WTC11 (cell line): ENCODE data around the gene MBNL1. TPM values are rescaled to one million over a fixed set of nuclear protein-coding genes. Genes with fewer than 3 reads are reported as not detected.

Experiments used
- ATAC-seq: fragments of 200-7000 bp; cut with Tn5 transposase; 2 replicates; pipeline ENCODE4 v1.10.0; 2021; ENCODE audit warnings: mild to moderate bottlenecking, moderate library complexity
- CTCF ChIA-PET: fragments of 300-600 bp; sonication (Branson Sonifier 250); formaldehyde crosslinking; loops from one replicate; lab custom pipeline; 2021; ENCODE audit warnings: antibody characterized with exemption; lab: Charles Lee
- POLR2A ChIA-PET: fragments of 350-600 bp; sonication (Branson Sonifier 250); formaldehyde crosslinking; loops from one replicate; lab custom pipeline; 2021; ENCODE audit warnings: antibody characterized with exemption; lab: Charles Lee
- DNase-seq: peaks from one replicate; pipeline ENCODE4 v3.0.0; 2021; ENCODE audit warnings: low spot score
- H3K27ac Mint-ChIP-seq: 2 replicates; pipeline ENCODE4 v1.8.0; 2021; ENCODE audit warnings: mixed read lengths
- H3K27me3 Mint-ChIP-seq: 2 replicates; pipeline ENCODE4 v1.8.0; 2021; ENCODE audit warnings: low read depth, mild to moderate bottlenecking, moderate library complexity, mixed read lengths
- H3K36me3 Mint-ChIP-seq: 2 replicates; pipeline ENCODE4 v1.8.0; 2021; ENCODE audit warnings: mixed read lengths
- H3K4me1 Mint-ChIP-seq: 2 replicates; pipeline ENCODE4 v1.8.0; 2022; ENCODE audit warnings: mixed read lengths
- H3K4me3 Mint-ChIP-seq: 2 replicates; pipeline ENCODE4 v1.8.0; 2021; ENCODE audit warnings: mild to moderate bottlenecking, moderate library complexity, mixed read lengths
- H3K9me3 Mint-ChIP-seq: 2 replicates; pipeline ENCODE4 v1.8.0; 2021; ENCODE audit warnings: mixed read lengths
- EMX1 ChIP-seq: fragments of 250-450 bp; sonication (Bioruptor Pico); IDR thresholded peaks from 2 replicates; pipeline ENCODE4 v1.8.0; 2021; ENCODE audit warnings: mild to moderate bottlenecking
- ESRRA ChIP-seq: sonication (generic); formaldehyde crosslinking; IDR thresholded peaks from 2 replicates; pipeline ENCODE4 v1.8.1; 2022; ENCODE audit warnings: mild to moderate bottlenecking, missing genetic modification reagents, borderline replicate concordance
- JUN ChIP-seq: sonication (generic); formaldehyde crosslinking; IDR thresholded peaks from 2 replicates; pipeline ENCODE4 v1.8.0; 2023; ENCODE audit warnings: mild to moderate bottlenecking, missing genetic modification reagents
- NR3C1 ChIP-seq: sonication (generic); formaldehyde crosslinking; conservative IDR thresholded peaks from 2 replicates; pipeline ENCODE4 v1.8.1; 2023; ENCODE audit warnings: low read depth, mild to moderate bottlenecking, missing genetic modification reagents
- PRRX2 ChIP-seq: fragments of 250-450 bp; sonication (Bioruptor Pico); IDR thresholded peaks from 2 replicates; pipeline ENCODE4 v1.8.0; 2021; ENCODE audit warnings: mild to moderate bottlenecking
- SOX15 ChIP-seq: fragments of 250-450 bp; sonication (Bioruptor Pico); IDR thresholded peaks from 2 replicates; pipeline ENCODE4 v1.9.0; 2021; ENCODE audit warnings: mild to moderate bottlenecking
- SP1 ChIP-seq: sonication (generic); formaldehyde crosslinking; conservative IDR thresholded peaks from 2 replicates; pipeline ENCODE4 v1.8.1; 2022; ENCODE audit warnings: missing genetic modification reagents
- ZBTB21 ChIP-seq: sonication (generic); formaldehyde crosslinking; IDR thresholded peaks from 2 replicates; pipeline ENCODE4 v1.8.1; 2023; ENCODE audit warnings: mild to moderate bottlenecking, missing genetic modification reagents, borderline replicate concordance
- ZNF138 ChIP-seq: sonication (generic); formaldehyde crosslinking; conservative IDR thresholded peaks from 2 replicates; pipeline ENCODE4 v1.8.1; 2022; ENCODE audit warnings: mild to moderate bottlenecking, moderate library complexity, missing genetic modification reagents
- ZNF423 ChIP-seq: fragments of 250-450 bp; sonication (Bioruptor Pico); IDR thresholded peaks from 2 replicates; pipeline ENCODE4 v2.1.2; 2022; ENCODE audit warnings: mild to moderate bottlenecking, moderate library complexity
- ZNF671 ChIP-seq: fragments of 250-450 bp; sonication (Bioruptor Pico); IDR thresholded peaks from 2 replicates; pipeline ENCODE4 v1.8.0; 2021; ENCODE audit warnings: mild to moderate bottlenecking
- total RNA-seq: library from RNA; stranded (reverse); gene quantifications from 3 replicates; pipeline ENCODE4 v1.2.3, GENCODE V29; 2021
- TF ChIP-seq, protein P1 (sequence below): sonication (generic); formaldehyde crosslinking; IDR thresholded peaks from 2 replicates; pipeline ENCODE4 v1.8.0; 2022; ENCODE audit warnings: mild to moderate bottlenecking, missing genetic modification reagents
- TF ChIP-seq, protein P2 (sequence below): fragments of 250-450 bp; sonication (Bioruptor Pico); IDR thresholded peaks from 2 replicates; pipeline ENCODE4 v2.1.2; 2022; ENCODE audit warnings: mild to moderate bottlenecking, moderate library complexity
- TF ChIP-seq, protein P3 (sequence below): sonication (generic); formaldehyde crosslinking; IDR thresholded peaks from 2 replicates; pipeline ENCODE4 v1.8.0; 2022; ENCODE audit warnings: mild to moderate bottlenecking, missing genetic modification reagents
- TF ChIP-seq, protein P4 (sequence below): sonication (generic); formaldehyde crosslinking; IDR thresholded peaks from 2 replicates; pipeline ENCODE4 v1.8.1; 2023; ENCODE audit warnings: mild to moderate bottlenecking, missing genetic modification reagents
- TF ChIP-seq, protein P5 (sequence below): sonication (generic); formaldehyde crosslinking; IDR thresholded peaks from 2 replicates; pipeline ENCODE4 v1.8.0; 2022; ENCODE audit warnings: mild to moderate bottlenecking, missing genetic modification reagents
- TF ChIP-seq, protein P6 (sequence below): sonication (generic); formaldehyde crosslinking; IDR thresholded peaks from 2 replicates; pipeline ENCODE4 v1.8.1; 2023; ENCODE audit warnings: mild to moderate bottlenecking, missing genetic modification reagents, moderate library complexity

MBNL1 gene
- total RNA-seq, 1 experiment from 2014 or later = 20.4 TPM

DNA sequence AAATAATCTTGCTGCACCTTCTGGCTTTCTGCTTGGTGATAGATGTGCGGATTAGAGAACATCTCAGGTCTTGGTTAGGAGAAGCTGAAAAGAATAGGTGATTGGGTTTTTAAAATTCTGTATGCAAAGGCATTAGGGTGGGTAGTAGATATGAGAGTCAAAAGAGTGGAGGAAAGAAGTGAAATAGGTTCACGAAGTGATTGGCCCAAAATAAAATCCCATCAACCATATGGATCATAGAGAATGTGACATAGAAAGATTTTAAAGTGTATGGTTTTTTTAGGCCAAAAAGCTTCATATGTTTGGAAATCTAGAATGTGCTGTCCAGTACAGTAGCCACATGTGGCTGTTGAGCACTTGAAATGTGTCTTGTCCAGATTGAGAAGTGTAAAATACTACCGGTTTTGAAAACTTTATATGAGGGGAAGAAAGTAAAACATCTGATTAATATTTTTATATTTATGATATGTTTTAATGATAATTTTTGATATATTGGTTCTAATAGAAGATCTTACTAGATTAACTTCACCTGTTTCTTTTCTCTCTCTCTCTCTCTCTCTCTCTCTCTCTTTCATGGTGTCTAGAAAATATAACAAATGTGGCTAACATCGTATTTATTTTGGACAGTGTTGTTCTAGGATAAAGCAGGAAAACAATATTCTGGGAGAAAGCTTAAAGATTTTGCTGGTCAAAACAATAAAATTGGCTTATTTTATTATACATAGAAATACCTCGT lies 2.9 kb downstream of the MBNL1 start:
- Mint-ChIP-seq H3K9me3 (no peaks in the 10 kb centered on the region), H3K27me3 (peaks cover 17% of the 10 kb centered on the region), H3K4me1 (peaks cover 52% of the 10 kb centered on the region), H3K4me3 (no peak overlapping the region), H3K27ac (no peak overlapping the region), H3K36me3 (no peaks in the 10 kb centered on the region)
- CTCF ChIA-PET = interaction anchor here (0.7 kb wide), 1 partner anchor 336 kb away, joined by 3 read pairs; no protein-coding TSS in a partner anchor
- POLR2A ChIA-PET = no interaction called here
- no peak for DNase-seq
- no peak for ATAC-seq
- TF ChIP-seq SP1 (no peak), PRRX2 (CRISPR knock-in tag) (no peak)

DNA sequence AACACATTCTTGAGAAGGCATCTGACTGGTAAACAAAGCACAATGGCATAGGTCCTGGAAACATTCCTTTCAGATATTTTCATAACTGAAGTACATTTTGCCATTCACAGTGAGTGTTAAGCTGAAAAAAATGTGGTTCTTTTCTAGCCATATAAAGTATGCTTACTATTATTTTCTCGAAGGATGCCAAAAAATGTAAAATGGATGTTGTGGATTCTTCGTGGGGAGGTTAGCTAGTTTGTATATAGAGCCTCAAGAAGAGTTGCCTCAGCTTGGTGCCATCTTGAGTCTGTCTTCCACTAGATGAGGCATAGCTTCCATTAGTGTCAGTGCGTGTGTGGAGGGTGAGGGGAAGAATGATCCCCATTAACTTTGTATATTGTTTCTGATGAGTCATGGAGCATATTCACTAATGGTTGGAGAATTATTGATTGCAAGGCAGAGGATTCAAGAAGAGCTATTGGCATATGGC lies 4.1 kb downstream of the MBNL1 start:
- POLR2A ChIA-PET = no interaction called here
- DNase-seq (no peak), ATAC-seq (no peak)
- Mint-ChIP-seq H3K4me1 (peaks cover 44% of the 10 kb centered on the region), H3K27ac (peak overlapping the region; percentile 14; the same call in 1 of the 2 replicates), H3K9me3 (no peaks in the 10 kb centered on the region), H3K27me3 (peaks cover 6% of the 10 kb centered on the region), H3K36me3 (no peaks in the 10 kb centered on the region), H3K4me3 (no peak overlapping the region)
- no peak for TF ChIP-seq ZBTB21
- TF ChIP-seq, protein P1, sequence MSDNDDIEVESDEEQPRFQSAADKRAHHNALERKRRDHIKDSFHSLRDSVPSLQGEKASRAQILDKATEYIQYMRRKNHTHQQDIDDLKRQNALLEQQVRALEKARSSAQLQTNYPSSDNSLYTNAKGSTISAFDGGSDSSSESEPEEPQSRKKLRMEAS (CRISPR knock-in tag) = no peak
- TF ChIP-seq ZNF671 (CRISPR knock-in tag) = no peak
- TF ChIP-seq SOX15 (CRISPR knock-in tag) = no peak
- no peak for TF ChIP-seq ZNF138 (CRISPR knock-in tag)
- no peak for TF ChIP-seq ESRRA (CRISPR knock-in tag)
- no peak for TF ChIP-seq ZNF423 (CRISPR knock-in tag)
- no peak for TF ChIP-seq EMX1 (CRISPR knock-in tag)
- no peak for TF ChIP-seq NR3C1 (CRISPR knock-in tag)
- TF ChIP-seq JUN (CRISPR knock-in tag) = no peak
- TF ChIP-seq, protein P2, sequence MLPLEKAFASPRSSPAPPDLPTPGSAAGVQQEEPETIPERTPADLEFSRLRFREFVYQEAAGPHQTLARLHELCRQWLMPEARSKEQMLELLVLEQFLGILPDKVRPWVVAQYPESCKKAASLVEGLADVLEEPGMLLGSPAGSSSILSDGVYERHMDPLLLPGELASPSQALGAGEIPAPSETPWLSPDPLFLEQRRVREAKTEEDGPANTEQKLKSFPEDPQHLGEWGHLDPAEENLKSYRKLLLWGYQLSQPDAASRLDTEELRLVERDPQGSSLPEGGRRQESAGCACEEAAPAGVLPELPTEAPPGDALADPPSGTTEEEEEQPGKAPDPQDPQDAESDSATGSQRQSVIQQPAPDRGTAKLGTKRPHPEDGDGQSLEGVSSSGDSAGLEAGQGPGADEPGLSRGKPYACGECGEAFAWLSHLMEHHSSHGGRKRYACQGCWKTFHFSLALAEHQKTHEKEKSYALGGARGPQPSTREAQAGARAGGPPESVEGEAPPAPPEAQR (CRISPR knock-in tag) = no peak
- TF ChIP-seq, protein P3, sequence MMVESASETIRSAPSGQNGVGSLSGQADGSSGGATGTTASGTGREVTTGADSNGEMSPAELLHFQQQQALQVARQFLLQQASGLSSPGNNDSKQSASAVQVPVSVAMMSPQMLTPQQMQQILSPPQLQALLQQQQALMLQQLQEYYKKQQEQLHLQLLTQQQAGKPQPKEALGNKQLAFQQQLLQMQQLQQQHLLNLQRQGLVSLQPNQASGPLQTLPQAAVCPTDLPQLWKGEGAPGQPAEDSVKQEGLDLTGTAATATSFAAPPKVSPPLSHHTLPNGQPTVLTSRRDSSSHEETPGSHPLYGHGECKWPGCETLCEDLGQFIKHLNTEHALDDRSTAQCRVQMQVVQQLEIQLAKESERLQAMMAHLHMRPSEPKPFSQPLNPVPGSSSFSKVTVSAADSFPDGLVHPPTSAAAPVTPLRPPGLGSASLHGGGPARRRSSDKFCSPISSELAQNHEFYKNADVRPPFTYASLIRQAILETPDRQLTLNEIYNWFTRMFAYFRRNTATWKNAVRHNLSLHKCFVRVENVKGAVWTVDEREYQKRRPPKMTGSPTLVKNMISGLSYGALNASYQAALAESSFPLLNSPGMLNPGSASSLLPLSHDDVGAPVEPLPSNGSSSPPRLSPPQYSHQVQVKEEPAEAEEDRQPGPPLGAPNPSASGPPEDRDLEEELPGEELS (CRISPR knock-in tag) = no peak
- TF ChIP-seq, protein P4, sequence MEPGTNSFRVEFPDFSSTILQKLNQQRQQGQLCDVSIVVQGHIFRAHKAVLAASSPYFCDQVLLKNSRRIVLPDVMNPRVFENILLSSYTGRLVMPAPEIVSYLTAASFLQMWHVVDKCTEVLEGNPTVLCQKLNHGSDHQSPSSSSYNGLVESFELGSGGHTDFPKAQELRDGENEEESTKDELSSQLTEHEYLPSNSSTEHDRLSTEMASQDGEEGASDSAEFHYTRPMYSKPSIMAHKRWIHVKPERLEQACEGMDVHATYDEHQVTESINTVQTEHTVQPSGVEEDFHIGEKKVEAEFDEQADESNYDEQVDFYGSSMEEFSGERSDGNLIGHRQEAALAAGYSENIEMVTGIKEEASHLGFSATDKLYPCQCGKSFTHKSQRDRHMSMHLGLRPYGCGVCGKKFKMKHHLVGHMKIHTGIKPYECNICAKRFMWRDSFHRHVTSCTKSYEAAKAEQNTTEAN (CRISPR knock-in tag) = no peak
- TF ChIP-seq, protein P5, sequence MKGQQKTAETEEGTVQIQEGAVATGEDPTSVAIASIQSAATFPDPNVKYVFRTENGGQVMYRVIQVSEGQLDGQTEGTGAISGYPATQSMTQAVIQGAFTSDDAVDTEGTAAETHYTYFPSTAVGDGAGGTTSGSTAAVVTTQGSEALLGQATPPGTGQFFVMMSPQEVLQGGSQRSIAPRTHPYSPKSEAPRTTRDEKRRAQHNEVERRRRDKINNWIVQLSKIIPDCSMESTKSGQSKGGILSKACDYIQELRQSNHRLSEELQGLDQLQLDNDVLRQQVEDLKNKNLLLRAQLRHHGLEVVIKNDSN (CRISPR knock-in tag) = no peak
- TF ChIP-seq, protein P6, sequence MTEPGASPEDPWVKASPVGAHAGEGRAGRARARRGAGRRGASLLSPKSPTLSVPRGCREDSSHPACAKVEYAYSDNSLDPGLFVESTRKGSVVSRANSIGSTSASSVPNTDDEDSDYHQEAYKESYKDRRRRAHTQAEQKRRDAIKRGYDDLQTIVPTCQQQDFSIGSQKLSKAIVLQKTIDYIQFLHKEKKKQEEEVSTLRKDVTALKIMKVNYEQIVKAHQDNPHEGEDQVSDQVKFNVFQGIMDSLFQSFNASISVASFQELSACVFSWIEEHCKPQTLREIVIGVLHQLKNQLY = no peak
- CTCF ChIA-PET = no interaction called here
